ENCODE measurements around the gene TSC1. TPM values are rescaled to one million over a fixed set of nuclear protein-coding genes. Genes with fewer than 3 reads are reported as not detected.

The TSC1 gene
- total RNA-seq, 4 donors from 2014 or later, result 36.7 to 45.3 (median 39.7) TPM

DNA sequence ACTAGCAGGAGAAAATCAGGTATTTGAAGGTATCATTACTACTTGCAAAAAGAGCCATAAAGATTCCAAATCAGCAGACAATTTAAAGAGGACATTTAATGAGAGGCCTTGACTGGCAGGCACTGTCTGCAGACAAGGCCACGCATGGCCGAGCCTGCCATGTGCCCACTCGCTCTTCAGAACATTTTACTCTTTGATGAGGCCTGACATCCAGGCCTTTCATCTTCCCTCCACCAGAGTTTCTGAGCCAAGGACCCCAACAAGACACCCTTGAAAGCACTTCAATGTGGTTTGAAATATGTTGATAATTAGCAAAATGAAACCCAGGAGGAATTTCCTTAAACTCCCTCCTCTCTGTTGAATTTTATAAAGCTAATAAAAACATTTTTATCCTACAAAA, 82.8 kb downstream of the TSC1 start:
- intact Hi-C loops (cut with DNase I; ENCODE audit: low total_unique reads), result no loop called here
- H3K4me1 ChIP-seq, result no peaks in the 10 kb centered on the region
- no peaks in the 10 kb centered on the region for H3K36me3 ChIP-seq

DNA sequence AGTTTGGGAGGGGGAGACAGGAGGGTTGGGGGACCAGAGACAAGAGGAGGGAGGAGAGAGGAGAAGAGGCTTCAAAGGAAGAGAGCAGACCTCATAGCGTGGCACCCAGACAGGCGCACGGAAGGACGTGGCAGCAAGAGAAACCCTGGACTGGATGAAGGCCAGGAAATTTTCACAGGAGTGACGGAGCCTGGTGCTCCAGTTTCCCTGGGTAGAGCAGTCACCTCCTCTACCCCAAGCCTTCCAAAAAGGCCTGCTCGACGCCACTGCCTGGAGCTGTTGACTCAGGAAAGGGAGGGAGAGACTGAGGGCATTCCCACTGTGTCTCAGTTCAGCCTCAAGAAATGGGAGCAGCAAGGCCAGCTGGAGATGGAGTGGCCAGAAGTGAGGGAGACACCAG, 85.7 kb downstream of the TSC1 start:
- TF ChIP-seq, protein P1, sequence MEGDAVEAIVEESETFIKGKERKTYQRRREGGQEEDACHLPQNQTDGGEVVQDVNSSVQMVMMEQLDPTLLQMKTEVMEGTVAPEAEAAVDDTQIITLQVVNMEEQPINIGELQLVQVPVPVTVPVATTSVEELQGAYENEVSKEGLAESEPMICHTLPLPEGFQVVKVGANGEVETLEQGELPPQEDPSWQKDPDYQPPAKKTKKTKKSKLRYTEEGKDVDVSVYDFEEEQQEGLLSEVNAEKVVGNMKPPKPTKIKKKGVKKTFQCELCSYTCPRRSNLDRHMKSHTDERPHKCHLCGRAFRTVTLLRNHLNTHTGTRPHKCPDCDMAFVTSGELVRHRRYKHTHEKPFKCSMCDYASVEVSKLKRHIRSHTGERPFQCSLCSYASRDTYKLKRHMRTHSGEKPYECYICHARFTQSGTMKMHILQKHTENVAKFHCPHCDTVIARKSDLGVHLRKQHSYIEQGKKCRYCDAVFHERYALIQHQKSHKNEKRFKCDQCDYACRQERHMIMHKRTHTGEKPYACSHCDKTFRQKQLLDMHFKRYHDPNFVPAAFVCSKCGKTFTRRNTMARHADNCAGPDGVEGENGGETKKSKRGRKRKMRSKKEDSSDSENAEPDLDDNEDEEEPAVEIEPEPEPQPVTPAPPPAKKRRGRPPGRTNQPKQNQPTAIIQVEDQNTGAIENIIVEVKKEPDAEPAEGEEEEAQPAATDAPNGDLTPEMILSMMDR (IDR thresholded peaks at IDR 0.05 in 4 of 5, conservative IDR thresholded peaks at IDR 0.05 in 1 of 5), result no peak
- TF ChIP-seq POLR2A (IDR thresholded peaks at IDR 0.05), result no peak
- Histone ChIP-seq H3K27me3 (no peaks in the 10 kb centered on the region), H3K4me1 (no peaks in the 10 kb centered on the region), H3K4me3 (no peak overlapping the region), H3K9me3 (no peaks in the 10 kb centered on the region), H3K27ac (no peak overlapping the region), H3K36me3 (no peaks in the 10 kb centered on the region)
- DNase-seq (no peak), ATAC-seq (no peak)
- in situ Hi-C loops (cut with MboI; ENCODE audit: low sequenced_read_pairs in 4 of 4), result no loop called here
- intact Hi-C loops (cut with DNase I; ENCODE audit: low total_unique reads), result no loop called here

More for the DNA sequence above, 82.8 kb downstream of the TSC1 start:
- Histone ChIP-seq H3K9me3 (no peaks in the 10 kb centered on the region), H3K27me3 (no peaks in the 10 kb centered on the region), H3K4me3 (no peak overlapping the region), H3K27ac (no peak overlapping the region)
- ATAC-seq (no peak), DNase-seq (no peak)
- in situ Hi-C loops (cut with MboI; ENCODE audit: low sequenced_read_pairs in 4 of 4), result no loop called here
- TF ChIP-seq POLR2A (IDR thresholded peaks at IDR 0.05), result no peak
- TF ChIP-seq, protein P1 (IDR thresholded peaks at IDR 0.05 in 4 of 5, conservative IDR thresholded peaks at IDR 0.05 in 1 of 5), result no peak

DNA sequence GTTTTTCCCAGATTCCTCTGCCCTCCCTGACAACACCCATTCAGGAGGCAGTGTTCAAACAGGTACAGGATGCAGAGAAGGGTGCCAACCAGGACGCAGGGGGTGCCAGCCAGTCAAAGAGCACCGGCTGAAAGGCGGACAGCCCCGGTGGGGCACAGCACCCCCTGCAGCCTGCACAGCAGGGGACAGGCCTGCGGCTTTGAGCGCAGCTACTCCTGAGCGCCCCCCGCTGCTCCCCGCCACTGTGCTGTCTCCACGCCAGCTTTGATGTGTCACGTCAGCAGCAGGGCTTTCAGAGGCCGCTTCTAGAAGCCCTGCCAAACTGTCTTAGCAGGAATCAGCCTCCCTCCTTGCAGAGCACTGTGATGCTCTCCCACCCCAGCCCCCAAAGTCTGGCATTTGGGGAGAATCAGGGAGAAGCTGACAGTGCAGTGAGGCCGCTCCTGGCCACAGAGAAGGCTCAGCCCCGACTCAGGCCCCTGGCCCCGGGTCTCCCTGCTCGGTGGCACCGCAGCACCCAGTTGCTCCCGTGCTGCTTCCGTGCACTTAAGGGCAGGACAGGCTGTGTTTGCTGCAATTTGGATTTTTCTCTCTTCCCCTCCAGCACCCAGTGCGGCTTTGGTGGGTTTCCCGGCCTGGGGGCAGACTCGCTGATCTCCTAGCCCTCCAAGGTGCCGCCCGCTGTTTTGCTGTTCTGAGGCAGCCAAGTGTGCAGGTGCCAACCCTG, 86.6 kb downstream of the TSC1 start:
- TF ChIP-seq, protein P1 (IDR thresholded peaks at IDR 0.05 in 4 of 5, conservative IDR thresholded peaks at IDR 0.05 in 1 of 5), result no peak
- TF ChIP-seq POLR2A (IDR thresholded peaks at IDR 0.05), result no peak
- in situ Hi-C loops (cut with MboI; ENCODE audit: low sequenced_read_pairs in 4 of 4) (no loop called here), intact Hi-C loops (cut with DNase I; ENCODE audit: low total_unique reads) (no loop called here)
- ATAC-seq (no peak), DNase-seq (no peak)
- Histone ChIP-seq H3K27me3 (no peaks in the 10 kb centered on the region), H3K27ac (no peak overlapping the region), H3K9me3 (no peaks in the 10 kb centered on the region), H3K4me1 (no peaks in the 10 kb centered on the region), H3K4me3 (no peak overlapping the region), H3K36me3 (no peaks in the 10 kb centered on the region)

DNA sequence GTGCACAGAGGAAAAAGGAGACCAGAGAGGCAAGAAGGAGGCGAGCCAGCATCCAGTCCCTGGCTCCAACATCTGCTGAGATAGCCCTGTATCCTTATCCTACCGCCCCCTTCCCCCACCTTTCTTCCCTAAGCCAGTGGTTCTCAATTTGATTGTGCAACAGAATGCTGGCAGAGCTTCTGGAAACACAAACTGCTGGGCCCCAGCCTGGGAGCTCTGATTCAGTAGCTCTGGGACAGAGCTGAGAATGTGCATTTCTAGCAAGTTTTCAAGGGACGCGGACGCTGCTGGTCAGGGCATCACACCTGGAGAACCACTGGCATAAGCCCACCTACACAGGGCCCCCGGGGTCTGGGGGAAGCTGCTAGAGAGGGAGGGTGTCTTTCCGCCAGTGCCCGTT, 87.4 kb downstream of the TSC1 start:
- in situ Hi-C loops (cut with MboI; ENCODE audit: low sequenced_read_pairs in 4 of 4), result no loop called here
- no peak overlapping the region for H3K27ac ChIP-seq
- peak; percentile 74 to 78 for ATAC-seq
- no peak for TF ChIP-seq POLR2A (IDR thresholded peaks at IDR 0.05)
- TF ChIP-seq, protein P1 (IDR thresholded peaks at IDR 0.05 in 4 of 5, conservative IDR thresholded peaks at IDR 0.05 in 1 of 5), result no peak
- DNase-seq, result peak; percentile 39 to 54
- intact Hi-C loops (cut with DNase I; ENCODE audit: low total_unique reads), result no loop called here
- no peaks in the 10 kb centered on the region for H3K36me3 ChIP-seq
- H3K4me3 ChIP-seq, result no peak overlapping the region
- H3K4me1 ChIP-seq, result no peaks in the 10 kb centered on the region
- H3K27me3 ChIP-seq, result no peaks in the 10 kb centered on the region
- no peaks in the 10 kb centered on the region for H3K9me3 ChIP-seq

DNA sequence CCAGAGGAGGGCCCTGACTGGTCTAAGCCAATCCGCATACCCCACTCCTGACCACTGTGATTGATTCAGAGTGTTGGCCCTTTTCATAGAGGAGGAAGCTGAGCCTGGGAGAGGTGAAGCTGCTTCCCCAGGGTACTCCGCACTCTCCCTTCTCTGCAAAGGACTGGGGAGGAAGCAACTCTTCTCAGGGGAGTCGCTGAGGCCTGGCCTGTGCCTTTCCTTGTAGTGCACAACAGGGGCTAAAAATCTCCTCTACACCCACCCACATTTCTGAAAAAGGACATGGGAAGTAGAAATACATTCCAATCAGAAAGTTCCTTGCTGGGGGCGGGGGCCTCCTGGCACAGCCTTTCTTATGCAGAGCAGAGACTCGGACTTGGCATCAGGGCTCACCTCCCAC, 88.5 kb downstream of the TSC1 start:
- Histone ChIP-seq H3K27me3 (no peaks in the 10 kb centered on the region), H3K36me3 (no peaks in the 10 kb centered on the region), H3K4me3 (no peak overlapping the region), H3K27ac (no peak overlapping the region), H3K4me1 (no peaks in the 10 kb centered on the region), H3K9me3 (no peaks in the 10 kb centered on the region)
- DNase-seq, result no peak
- TF ChIP-seq, protein P1 (IDR thresholded peaks at IDR 0.05 in 4 of 5, conservative IDR thresholded peaks at IDR 0.05 in 1 of 5), result no peak
- TF ChIP-seq POLR2A (IDR thresholded peaks at IDR 0.05), result no peak
- intact Hi-C loops (cut with DNase I; ENCODE audit: low total_unique reads), result no loop called here
- in situ Hi-C loops (cut with MboI; ENCODE audit: low sequenced_read_pairs in 4 of 4), result no loop called here
- ATAC-seq, result no peak

Measured in gastrocnemius medialis (tissue), 4 donors.